Activated CD4-positive, CD25-positive, alpha-beta regulatory T cell treated with anti-CD3 and anti-CD28 coated beads, Interleukin-2, amount 50 U/mL, for 16 hours (primary cell): ENCODE results near the gene NDRG4.

ENCODE experiments used
- DNase-seq: peaks from one replicate; pipeline ENCODE4 v3.0.0-alpha.2; 2020; ENCODE audit warnings: low read depth, low spot score

NDRG4 gene

DNA sequence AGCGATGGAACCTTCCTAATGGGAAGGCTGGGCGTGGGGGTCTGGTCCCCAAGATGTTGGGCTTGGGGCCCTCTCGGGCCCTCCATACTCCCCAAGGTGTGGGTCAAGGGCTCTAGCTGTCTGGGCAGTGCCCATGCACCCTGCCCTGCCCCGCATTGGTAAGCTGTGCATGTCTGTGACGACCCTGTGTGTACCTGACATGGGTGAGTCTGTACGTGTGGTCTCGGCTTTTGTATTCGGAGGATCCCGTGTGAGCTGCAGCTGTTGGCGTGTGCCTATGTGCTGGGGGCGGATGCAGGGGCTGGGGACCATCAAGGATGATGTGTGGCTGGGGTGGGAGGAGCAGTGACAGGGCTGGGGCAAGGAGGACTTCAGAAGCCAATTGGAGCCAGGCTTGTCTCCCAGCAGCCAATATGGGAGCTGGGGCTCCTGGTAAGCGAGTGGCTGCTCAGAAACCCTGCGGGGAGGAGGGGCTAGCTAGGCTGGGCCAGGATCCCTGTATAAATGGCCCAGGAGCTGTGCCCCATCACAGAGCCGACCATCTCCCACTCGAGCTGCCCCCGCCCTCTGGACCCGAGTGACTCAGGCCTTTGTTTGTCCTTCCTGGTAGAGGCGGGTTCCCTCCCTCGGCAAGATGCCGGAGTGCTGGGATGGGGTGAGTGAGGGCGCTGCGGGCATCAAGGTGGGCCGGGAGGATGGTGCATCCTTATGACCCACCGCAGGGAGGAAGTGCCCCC, at the start of gene NDRG4:
NDRG4 (plus strand) TSS at position 529 of the 737 bp plus-strand sequence; CDS start at position 635, 106 bp downstream.
- DNase-seq, result no peak

DNA sequence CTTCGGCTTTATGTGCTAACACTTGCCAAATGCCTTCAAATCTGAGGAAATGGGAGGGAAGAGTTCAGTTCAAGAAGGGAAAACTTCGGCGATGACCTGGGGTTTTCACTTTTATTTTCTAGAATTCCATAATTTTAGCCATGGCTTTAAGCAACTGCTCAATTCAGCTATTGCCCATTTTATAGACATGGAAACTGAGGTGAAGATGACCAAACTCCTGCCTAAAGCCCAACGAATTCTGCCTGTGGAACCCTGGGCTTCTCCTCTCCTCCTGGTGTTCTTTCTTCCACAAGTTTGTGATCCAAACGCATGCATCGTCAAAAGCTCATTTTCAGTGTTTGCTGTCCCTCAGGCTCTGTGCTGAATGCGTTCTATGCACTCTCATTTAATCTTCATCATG, 49.4 kb upstream of the NDRG4 start:
- no peak for DNase-seq

GRCh38 chr16:58451265-58451689, 48.7 kb upstream of the NDRG4 start:
- no peak for DNase-seq

GRCh38 chr16:58451945-58452401, 48.0 kb upstream of the NDRG4 start:
- DNase-seq, result no peak

DNA sequence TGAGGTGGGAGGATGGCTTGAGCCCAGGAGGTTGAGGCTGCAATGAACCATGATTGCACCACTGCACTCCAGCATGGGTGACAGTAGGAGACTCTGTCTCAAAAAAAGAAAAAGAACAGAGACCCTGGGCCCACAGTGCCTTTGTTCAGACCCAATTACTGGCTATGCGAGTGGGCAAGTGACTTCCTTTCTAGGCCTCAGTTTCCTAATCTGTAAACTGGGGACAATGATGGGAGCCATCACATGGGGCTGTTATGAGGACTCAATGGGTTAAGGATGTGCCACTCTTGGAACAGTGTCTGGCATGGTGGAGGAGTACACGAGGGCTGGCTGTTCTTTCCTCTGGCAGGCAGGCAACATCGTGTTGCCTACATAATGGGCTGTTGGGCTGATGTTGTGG, 47.3 kb upstream of the NDRG4 start:
- DNase-seq, result no peak

- no peak for DNase-seq
These were observed 45.8 kb upstream of the NDRG4 start for GRCh38 chr16:58454178-58454577.

DNA sequence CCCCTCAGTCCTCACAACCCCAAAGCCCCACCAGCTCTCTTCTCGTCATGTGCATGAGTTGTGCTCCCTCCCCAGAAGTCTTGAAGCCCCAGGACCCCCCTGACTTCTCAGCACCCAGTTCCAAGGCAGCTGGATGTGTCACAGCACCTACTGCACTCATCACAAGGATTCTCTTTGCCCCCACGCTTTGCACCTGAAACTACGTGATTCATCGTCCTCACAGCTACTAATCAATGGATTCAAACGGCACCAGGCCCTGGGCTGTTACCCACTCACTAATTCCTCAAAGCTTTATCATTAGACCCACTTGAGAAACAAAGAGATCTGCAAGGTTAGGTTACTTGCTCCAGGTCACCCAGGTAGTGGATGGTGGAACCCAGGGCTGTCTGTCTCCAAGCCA, 45.1 kb upstream of the NDRG4 start:
- no peak for DNase-seq

- DNase-seq, result no peak
These were observed 44.2 kb upstream of the NDRG4 start for GRCh38 chr16:58455750-58456149.

DNA sequence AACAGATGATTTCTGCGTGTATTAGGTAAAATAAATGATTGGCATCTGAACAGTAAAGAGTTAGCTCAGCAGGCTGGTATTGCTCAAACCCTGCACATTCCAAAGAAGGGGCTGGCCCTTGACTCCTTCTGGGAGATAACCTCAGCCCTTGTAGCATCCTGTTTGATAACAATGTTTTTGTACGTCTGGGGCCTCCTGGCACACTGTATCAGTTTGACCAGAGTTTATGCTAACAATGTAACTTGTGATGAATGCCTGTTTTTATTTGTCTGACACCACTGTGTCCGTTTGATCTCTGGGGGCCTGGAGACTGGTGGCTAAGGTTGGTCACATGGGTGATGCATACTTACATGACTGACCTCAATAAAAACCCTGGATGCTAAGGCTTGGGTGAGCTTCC, 43.8 kb upstream of the NDRG4 start:
- no peak for DNase-seq

GRCh38 chr16:58458606-58459343, 41.2 kb upstream of the NDRG4 start:
- DNase-seq, result no peak

GRCh38 chr16:58459344-58460218, 40.4 kb upstream of the NDRG4 start:
- no peak for DNase-seq

- DNase-seq, result no peak
These were observed 39.7 kb upstream of the NDRG4 start for GRCh38 chr16:58460219-58460610.

- no peak for DNase-seq
These were observed 38.9 kb upstream of the NDRG4 start for GRCh38 chr16:58461056-58461455.

GRCh38 chr16:58461640-58462039, 38.3 kb upstream of the NDRG4 start:
- no peak for DNase-seq

DNA sequence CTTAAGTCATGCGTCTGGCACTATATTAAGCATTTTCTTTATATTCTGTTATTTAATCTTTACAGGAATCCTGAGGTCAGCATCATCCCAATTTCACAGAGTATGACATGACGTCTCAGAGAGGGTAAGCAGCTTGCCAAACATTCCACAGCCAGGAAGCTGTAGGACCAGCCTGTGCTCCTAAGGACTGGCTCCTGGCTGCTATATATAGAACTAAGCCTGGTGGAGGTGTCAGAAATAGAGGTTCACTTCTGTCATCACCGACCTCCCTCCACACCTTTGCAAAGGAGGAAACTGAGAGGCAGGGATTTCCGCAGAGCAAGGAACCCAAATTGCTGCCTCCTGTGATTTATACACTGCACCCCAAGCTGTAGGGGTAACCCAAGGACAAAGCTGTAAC, 37.9 kb upstream of the NDRG4 start:
- no peak for DNase-seq

DNA sequence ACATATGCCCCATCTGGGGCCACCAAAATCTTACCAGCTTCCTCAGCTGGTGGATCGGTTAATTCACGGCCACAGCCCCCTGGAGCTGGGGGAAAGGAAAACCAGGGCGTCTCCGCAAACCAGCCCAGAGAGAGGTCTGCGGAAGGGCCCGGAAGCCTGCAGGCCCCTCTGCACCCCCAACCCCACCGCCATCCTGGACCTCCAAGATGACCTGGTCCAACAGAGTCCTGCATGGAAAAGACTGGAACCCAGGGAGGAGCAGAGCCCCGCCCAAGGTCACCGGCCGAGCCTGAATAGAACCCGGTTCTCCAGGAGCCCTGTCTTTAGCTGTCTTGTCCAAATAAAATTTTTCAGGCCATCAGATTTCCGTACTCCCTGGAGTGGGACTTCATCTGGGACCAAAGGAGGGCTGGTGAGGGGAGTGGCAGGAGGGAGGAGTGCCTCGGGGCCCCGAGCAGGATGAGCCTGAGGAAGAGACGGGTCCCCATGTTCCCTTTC, 37.4 kb upstream of the NDRG4 start:
- DNase-seq, result no peak

- DNase-seq, result no peak
These were observed 36.7 kb upstream of the NDRG4 start for GRCh38 chr16:58462997-58463941.

GRCh38 chr16:58464047-58464915, 35.7 kb upstream of the NDRG4 start:
- DNase-seq, result no peak

DNA sequence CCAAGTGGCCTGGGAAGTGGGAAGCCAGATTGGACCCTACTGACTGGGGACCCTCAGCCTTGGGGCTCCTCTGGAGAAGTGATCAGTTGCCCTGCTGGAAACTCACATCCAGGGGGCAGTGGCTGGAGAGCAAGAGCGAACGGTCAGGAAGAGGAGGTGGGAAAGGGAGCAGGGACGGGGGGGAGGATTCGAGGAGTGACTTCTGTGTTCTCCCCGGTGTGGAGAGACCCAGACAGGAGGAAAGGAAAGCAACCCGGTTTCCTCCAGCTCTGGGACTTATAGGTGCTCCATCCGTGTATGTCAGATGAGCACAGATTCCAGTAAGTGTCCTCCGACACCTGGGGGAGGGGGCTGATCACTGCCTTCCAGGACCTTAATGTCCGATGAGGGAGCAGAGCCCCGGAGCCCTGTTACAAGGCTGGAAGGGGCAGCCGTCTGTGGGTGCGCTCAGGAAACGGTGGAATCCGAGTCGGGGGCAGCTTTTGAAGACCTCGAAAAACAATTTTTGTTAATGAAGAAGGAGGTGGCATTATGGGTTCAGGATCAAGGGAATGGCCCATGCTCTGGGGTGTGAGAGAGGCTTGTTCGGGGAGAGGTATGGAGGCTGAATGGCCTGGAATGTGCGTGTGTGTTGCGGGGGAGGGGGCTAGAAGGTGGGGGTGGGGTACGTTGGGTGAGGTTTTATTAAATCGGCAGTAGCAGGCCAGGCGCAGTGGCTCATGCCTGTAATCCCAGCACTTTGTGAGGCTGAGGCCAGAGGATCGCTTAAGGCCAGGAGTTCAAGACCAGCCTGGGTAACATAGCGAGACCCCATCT, 34.8 kb upstream of the NDRG4 start:
- no peak for DNase-seq
